ENCODE data around the gene TOLLIP.

GRCh38 chr11:1278766-1279673, 30.4 kb downstream of the TOLLIP start:
- TF ChIP-seq POLR2A (IDR thresholded peaks at IDR 0.05; ENCODE audit: low read depth, low read length) (no peak), POLR2AphosphoS5 (IDR thresholded peaks at IDR 0.05; ENCODE audit: low read depth, low read length) (no peak)

Measured in GM12891 (cell line).